HL-60 (cell line): ENCODE measurements around the gene NFIA.

Experiments
- GABPA ChIP-seq: IDR thresholded peaks from 2 replicates; pipeline ENCODE4 v1.6.1; 2012; ENCODE audit warnings: low read depth
- POLR2AphosphoS5 ChIP-seq: IDR thresholded peaks from 2 replicates; pipeline ENCODE4 v1.6.1; 2012; ENCODE audit warnings: low read depth
- TF ChIP-seq, protein P1 (sequence below): IDR thresholded peaks from one replicate; pipeline ENCODE4 v1.5.1; 2011; ENCODE audit warnings: low read length, control low read depth, inconsistent platforms; ENCODE audit not compliant: insufficient read depth
- TF ChIP-seq, protein P2 (sequence below): IDR thresholded peaks from 2 replicates; pipeline ENCODE4 v1.6.1; 2012; ENCODE audit warnings: low read depth; ENCODE audit not compliant: insufficient replicate concordance

DNA sequence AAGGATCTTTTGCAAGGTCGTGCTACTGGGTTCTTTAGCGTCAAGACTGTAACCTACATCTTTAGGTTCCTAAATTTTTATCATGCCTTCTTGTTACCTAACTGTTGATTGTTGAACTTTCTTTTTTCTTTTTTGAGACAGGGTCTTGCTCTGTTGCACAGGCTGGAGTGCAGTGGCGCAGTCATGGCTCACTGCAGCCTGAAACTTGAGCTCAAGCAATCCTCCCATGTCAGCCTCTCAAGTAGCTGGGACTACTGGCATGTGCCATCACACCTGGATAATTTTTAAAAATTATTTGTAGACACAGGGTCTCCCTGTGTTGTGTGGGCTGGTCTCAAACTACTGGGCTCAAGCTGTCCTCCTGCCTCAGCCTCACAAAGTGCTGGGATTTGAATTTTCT is 52.9 kb downstream of the NFIA start:
- TF ChIP-seq POLR2AphosphoS5 (no peak), GABPA (no peak)
- TF ChIP-seq, protein P1, sequence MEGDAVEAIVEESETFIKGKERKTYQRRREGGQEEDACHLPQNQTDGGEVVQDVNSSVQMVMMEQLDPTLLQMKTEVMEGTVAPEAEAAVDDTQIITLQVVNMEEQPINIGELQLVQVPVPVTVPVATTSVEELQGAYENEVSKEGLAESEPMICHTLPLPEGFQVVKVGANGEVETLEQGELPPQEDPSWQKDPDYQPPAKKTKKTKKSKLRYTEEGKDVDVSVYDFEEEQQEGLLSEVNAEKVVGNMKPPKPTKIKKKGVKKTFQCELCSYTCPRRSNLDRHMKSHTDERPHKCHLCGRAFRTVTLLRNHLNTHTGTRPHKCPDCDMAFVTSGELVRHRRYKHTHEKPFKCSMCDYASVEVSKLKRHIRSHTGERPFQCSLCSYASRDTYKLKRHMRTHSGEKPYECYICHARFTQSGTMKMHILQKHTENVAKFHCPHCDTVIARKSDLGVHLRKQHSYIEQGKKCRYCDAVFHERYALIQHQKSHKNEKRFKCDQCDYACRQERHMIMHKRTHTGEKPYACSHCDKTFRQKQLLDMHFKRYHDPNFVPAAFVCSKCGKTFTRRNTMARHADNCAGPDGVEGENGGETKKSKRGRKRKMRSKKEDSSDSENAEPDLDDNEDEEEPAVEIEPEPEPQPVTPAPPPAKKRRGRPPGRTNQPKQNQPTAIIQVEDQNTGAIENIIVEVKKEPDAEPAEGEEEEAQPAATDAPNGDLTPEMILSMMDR: no peak
- TF ChIP-seq, protein P2, sequence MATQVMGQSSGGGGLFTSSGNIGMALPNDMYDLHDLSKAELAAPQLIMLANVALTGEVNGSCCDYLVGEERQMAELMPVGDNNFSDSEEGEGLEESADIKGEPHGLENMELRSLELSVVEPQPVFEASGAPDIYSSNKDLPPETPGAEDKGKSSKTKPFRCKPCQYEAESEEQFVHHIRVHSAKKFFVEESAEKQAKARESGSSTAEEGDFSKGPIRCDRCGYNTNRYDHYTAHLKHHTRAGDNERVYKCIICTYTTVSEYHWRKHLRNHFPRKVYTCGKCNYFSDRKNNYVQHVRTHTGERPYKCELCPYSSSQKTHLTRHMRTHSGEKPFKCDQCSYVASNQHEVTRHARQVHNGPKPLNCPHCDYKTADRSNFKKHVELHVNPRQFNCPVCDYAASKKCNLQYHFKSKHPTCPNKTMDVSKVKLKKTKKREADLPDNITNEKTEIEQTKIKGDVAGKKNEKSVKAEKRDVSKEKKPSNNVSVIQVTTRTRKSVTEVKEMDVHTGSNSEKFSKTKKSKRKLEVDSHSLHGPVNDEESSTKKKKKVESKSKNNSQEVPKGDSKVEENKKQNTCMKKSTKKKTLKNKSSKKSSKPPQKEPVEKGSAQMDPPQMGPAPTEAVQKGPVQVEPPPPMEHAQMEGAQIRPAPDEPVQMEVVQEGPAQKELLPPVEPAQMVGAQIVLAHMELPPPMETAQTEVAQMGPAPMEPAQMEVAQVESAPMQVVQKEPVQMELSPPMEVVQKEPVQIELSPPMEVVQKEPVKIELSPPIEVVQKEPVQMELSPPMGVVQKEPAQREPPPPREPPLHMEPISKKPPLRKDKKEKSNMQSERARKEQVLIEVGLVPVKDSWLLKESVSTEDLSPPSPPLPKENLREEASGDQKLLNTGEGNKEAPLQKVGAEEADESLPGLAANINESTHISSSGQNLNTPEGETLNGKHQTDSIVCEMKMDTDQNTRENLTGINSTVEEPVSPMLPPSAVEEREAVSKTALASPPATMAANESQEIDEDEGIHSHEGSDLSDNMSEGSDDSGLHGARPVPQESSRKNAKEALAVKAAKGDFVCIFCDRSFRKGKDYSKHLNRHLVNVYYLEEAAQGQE: no peak
